GM18858 (cell line): ENCODE results near the gene OR6J1.
"Not testable (repeated sequence)": the region's sequence is repeated elsewhere in the genome, so short reads cannot be mapped to it uniquely, and the experiment has no call there.

ENCODE experiments used
- ATAC-seq: cut with Tn5 transposase; IDR thresholded peaks from one replicate; pipeline ENCODE4 v1.9.1; 2021; ENCODE audit not compliant: unreplicated experiment

Gene OR6J1

DNA sequence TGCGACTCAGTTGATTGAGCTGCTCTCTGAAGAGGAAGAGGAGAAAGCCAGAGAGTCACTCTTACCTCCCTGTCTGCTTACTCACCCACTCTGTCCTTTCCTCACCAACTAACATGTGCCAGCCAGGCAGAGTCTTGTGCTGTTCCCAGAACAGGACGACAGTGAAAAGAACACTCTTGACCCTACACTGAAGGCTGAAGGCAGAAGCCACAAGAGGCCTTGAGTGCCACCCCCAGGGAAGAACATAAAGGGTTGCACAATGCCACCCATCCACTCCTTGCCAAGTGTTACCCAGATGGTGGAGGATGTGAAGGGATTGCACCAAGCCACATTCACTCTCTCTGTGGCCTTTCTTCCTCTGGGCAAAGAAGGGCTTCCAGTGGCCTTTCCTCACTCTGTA is 33.2 kb downstream of the OR6J1 start:
- no peak for ATAC-seq

DNA sequence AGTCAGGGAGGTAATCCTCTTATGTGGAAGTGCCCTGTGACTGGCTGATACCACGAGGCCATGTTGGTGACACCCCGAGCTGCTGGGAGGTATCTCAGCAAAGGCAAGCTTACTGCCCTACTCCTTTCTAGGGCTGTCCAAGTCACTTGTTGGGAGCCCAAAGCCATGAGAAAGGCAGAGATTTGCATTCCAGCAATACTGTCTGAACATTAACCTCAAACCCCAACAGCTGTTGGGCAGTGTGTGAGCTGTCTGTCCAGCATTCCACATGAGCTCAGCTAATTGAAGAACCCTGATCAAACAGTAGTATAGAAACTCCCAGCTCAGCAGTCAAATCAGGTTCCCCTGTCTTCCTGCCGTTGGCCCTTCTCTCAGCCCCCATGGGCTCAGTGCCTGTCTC is 36.9 kb downstream of the OR6J1 start:
- ATAC-seq = no peak

DNA sequence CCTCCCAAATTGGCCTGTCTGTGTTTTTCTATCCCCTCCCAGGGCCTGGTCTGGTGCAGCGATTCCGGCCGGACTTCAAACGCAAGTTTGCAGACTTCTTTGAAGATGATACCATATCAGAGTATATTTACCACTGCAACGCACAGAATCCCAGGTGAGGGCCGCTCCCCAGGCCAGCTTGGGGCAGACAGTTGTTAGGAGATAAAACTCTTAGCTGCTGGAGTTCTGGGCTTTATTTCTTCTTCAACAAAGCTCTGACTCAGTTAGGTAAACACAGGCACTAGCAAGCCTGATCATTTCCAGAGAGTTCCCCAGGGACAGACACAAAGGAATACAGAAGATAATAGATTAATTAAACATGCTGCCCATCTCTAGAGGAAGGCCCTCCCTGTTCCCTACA is 37.8 kb downstream of the OR6J1 start:
- ATAC-seq = no peak

DNA sequence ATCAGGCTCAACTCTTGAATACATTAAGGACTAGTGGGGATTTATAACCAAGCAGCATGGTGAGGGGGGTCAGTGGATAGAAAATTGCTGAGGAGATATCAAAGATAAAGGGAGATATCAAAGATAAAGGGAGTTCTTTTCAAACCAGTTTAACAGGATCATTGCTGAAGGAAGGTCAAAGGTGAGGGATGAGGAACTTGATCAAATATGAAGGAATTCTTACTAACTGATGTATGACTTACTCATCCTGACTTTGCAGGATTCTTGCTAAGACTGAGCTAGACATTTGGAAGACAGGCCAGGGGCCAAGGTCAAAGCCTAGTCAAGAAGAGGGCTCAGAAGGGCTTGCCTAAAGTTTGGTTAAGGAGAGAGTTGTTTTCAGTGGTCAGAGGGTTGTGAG is 41.3 kb downstream of the OR6J1 start:
- no peak for ATAC-seq

DNA sequence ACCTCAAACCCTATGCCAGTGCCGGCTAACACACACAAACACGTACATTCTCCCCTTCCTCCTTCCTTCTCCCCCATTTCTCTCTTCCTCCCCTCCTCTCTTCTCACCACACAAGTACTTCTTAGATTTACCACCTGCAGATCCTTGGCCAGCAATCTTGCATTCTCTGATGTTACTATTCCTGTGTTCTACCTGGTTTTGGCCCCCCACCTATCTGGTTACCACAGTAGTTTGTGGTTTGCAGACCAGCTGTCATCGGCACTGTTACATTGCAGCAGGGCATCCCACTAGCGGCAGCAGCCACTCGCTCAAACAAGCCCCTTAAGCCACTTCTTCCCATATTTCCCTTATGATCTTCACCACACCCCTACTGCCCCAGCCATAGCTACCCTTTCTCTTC is 42.2 kb downstream of the OR6J1 start:
- ATAC-seq = no peak

DNA sequence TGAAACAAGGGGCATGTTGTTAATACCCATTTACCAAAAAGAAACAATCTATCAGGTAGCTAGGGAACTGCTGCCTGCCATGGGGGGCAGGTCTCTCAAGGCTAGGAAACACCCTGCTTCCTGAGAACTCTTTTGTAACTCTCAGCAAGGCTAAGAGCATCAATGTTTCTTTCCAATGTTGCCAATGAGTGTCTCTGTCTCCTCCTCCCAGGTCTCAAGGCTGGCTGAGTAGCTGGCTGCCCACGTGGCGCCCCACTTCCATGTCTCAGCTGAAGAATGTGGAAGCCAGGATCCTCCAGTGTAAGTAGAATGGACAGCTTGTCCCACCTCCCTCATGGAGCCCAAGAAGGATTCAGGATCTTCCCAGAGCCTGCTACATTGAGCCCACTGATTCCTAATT is 42.7 kb downstream of the OR6J1 start:
- no peak for ATAC-seq

DNA sequence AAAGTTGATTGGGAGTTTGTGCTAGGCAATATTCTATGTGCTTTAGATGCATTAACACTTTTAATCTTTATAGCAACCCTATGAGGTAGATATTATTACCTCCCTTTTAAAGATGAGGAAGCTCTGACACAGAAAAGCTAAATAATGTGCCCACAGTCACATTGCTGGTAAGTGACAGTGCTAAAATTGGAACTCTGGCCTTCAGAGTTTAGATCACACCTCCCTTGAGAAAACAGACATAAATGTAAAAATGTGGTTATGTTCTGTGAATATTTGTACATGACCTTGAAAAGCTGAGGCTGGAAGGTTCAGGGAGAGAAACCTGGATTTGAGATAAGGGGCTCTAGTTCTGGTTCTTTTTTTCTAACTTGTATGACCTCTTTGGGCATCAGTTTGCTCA is 44.1 kb downstream of the OR6J1 start:
- no peak for ATAC-seq

DNA sequence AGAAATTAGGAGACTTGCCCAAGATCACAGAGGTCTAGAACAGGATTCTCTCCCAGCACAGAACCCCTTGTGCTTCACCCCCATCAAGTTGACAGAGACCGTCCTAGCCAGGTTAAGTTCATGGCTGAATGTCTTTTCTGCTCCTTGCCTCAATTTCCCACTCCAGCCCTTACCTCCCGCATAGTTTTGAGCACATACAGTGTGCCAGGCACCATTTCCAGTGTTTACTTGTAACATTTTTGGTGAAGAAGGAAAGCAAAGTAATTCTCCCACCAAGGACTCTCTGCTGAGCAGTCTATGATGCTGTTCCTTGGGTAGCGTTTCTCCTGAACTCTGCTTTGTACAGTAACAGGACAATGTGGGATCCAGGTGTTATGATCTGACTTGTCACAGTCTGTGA is 44.8 kb downstream of the OR6J1 start:
- ATAC-seq = no peak

DNA sequence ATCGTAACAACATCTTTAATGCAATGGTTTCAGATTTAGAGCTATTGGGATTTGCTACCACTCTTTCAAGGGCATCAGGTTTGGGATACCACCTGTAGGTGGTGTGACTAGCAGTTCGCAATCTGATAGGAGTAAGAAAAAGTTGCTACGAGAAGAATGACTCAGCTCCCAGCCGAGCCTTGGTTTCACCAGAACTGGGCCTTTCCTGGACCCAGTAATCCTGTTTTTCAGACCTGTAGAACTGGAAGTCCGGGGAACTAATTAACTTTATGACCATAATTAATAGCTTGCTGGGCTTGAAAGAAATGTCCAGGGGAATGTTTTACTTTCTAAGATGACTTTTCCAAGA is 45.3 kb downstream of the OR6J1 start:
- ATAC-seq = peak; percentile 43

DNA sequence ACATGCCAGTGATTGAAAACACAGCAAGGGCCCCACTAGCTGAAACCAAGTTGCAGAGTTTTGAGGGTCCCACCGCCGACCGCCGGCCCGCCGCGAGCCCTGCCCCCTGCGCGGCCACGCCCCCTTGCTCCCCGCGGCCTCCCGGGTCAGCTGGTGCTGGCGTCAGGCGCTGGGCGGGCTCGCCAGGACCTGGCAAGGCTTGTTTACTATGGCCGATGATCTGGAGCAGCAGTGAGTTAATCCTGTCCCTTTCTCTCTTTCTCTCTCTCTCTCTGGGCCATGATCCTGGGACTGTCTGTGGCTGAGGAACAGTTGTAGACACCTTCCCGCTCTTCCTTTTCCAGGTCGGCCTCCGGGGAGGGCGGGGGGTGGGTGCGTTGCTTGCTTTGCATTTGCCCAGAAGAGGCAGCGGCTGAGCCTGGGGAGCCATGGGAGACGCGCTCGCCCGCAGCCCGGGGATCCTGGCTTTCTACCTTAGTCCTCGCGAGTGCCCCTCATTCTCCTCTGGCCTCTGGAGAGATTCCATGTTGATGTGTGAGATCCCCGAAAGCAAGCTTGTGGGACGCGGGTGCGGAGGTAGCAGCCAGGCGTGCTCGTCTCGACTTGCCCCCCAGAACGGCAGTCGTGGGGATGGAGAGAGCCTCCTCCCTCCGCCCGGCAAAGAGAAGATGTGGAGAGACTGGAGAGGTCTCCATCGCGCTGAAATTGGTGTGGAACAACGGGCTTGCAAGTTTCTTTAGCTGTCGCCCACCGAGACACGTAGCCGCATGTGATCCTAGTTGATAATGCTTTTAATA is 45.9 kb downstream of the OR6J1 start, which contains the start of gene ABHD4:
Gene ABHD4, plus strand, starts transcription at position 202 of the 797 bp plus-strand sequence. Its CDS starts 7 bp downstream, at position 209.
- ATAC-seq = peak; percentile 62

DNA sequence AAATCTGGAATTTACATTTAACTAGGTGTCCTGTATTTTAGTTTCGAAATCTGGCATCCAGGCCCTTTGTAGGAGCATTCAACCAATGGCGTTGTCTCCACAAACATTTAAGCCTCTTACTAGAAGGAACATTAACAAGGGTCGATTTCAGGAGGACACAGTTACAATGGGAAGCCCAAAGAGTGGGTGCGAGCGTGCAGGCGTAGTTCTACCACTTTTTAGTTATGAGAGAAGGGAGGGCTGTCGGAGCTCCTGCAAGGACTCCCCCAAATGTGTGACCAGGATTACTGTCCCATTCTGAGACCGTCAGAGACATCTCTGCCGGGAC is 46.4 kb downstream of the OR6J1 start:
- ATAC-seq = no peak

DNA sequence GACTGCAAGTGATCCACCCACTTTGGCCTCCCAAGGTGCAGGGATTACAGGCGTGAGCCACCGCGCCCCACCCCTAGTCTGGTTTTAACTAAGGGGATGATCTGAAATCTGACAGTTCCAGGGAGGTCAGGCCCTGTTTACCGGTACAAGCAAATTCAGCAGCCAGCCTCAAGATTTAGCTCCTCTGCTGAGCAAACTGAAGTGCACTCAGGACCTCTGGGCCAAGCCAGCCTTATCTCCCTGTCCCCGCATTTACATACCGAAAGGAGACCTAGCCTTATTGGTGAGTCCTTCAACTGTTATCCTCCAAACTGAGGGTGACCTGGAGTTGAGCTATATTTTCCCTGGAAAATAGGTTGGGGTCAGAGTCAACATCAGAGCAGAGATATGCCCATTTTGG is 46.9 kb downstream of the OR6J1 start:
- ATAC-seq = no peak

DNA sequence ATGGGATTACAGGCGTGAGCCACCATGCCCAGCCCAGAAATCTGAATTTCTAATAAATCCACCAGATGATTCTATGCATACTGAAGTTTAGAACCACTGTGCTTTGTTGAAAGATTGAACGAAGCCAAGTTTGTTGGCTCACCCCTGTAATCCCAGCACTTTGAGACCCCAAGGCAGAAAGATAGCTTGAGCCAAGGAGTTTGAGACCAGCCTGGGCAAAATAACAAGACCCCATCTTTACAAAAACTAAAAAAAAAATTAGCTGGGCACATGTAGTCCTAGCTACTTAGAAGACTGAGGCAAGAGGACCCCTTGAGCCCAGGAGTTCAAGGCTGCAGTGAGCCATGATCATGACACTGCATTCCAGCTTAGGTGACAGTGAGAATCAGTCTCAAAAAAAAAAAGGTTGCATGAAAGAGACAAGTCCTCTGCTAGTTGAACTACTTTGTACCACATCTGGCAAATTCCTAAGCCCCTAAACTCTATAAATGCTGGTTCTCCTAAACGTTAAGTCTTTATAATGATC is 47.7 kb downstream of the OR6J1 start:
- no peak for ATAC-seq

DNA sequence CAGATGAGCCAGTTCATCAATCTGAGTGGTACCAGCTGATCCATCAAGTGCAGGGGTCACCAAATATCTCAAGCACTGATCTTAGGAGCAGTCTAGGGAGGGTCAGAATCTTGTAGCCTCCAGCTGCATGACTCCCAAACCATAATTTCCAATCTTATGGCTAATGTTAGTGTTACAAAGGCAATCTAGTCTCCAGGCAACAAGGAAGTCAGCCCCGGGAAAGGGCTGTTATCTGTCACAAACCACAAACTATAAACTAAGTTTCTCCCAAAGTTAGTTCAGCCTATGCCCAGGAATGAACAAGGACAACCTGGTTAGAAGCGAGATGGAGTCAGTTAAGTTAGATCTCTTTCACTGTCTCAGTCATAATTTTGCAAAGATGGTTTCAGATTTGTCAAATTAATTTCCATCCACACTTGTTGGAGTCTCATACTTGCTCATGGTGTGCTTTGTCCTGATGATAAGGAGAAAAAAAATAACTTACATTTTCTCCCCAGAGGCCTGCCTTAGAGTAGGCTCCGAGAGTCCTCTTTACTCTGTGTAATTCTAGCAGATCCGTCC is 49.9 kb downstream of the OR6J1 start:
- ATAC-seq = no peak

DNA sequence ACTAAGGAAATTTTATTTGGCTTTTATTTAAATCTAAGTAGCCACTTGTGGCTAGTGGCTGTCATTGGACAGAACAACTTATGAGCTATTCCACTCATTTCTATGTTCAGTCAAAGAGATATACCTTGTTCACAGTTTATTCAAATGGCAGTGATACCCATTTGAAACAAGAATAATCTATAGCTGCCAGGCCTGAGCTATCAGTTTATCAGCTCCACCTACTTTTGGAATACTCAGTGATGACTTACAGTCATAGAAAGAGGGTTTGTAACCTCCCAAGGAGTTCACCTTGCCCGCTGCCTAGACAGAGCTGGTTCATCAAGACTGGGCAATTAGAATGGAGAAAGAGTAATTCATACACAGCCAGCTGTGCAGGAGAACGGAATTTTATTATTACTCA is 50.6 kb downstream of the OR6J1 start:
- ATAC-seq = no peak

DNA sequence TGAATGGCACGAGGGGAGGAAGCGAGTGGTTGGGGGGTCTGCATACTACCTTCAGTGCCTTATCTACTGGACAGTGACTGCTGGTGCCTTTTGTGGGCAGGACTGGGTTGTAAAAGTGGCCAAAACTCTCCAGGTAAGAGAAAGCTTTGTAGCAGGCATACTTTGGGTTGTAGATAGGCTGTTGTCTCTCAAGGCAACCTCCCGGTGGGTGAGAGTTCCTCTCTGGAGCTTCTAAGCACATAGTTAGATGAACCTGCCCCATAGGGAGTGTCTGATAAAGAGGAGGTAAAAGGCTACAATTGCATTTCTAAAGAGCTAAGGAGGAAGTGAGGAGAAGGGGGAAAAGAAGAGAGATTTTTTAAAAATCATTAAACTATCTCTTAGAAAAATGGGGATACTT is 51.0 kb downstream of the OR6J1 start:
- no peak for ATAC-seq

DNA sequence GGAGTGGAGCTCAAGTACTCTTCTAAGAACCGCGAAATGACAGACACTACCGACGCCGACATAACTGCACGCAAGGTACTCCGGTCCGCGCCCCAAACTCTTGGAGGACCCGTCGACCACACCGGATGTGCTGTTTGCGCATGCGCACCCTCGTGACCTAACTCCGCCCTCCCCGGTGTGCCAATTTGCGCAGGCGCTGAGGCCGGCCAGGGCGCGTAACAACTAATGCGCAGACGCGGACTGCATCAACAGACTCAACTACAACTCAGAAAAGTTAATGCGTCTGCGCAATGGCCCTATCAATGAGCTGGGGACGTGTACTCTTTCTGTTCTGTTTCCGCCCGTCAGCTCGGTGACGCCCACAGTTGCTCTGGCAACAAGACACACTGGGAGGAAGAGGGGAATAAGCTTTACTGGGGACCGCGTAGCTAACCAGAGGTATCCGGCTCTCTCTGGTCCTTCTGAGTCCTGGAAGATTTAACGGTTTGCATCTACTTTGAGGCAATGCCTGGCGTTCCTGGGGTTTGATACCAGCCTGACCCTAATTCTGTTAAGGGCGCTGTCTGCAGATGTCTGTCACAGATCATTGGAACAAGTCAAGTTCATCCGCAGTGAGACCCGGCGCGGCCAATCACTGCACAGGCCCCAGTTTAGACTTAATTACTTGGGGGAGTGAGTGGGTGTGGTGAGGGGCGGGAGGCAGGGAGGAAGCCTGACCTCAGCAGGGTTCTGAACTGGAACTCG is 54.9 kb downstream of the OR6J1 start, which contains the start of gene DAD1:
Gene DAD1, minus strand, starts transcription at position 129 of the 744 bp plus-strand sequence. Its CDS starts 67 bp downstream, at position 62.
- ATAC-seq = peak; percentile 80

DNA sequence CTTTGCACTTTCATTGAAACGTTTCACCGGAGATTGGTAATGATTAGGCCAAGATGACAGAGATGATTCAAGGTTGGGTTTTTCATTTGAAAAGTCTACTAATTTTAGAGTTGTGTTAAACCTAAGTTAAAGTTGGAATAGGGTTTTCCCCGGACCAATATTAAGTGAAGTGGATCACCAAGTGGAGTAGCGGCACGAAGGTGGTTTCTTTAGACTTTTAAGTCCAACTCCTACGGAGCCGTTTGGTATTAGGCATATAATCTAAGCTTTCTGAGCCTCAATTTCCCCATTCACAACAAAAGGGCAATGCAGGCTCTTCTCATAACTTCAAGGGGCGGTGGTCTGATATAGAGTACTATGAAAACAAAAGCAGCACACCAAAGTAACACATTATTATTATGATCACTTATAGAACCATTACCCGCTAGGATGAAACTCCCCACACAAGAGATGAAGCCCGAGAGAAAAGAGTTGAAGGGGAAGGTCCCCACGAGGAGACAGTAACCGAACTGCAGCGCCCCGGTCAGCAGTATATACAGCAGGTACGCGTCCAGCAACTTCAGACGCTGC is 55.5 kb downstream of the OR6J1 start:
- no peak for ATAC-seq

DNA sequence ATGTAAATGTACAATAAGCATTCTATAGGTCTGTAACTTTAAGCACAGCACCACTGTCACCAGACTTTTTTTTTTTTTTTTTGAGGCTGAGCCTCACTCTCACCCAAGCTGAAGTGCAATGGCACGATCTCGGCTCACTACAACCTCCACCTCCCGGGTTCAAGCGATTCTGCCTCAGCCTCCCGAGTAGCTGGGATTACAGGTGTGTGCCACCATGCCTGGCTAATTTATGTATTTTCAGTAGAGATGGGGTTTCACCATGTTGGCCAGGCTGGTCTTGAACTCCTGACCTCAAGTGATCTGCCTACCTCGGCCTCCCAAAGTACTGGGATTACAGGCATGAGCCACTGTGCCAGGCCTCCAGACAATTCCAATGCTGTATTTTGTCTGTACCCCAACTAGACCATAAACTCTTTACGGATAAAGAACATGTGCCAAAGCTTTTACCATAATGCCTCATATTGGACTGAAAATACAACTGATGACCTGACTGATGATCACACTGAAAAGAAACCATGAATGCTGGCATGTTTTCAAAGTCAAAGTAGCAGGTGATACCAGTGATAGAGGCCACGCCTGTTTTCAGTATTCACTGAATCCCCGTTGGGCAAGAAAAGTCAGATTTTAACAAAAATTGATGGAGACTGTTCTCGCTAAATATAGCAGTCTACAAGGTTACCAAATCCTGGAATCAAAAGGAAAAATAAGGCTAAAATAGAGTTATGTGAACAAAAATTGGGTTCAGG is 56.3 kb downstream of the OR6J1 start:
- not testable (repeated sequence) for ATAC-seq

DNA sequence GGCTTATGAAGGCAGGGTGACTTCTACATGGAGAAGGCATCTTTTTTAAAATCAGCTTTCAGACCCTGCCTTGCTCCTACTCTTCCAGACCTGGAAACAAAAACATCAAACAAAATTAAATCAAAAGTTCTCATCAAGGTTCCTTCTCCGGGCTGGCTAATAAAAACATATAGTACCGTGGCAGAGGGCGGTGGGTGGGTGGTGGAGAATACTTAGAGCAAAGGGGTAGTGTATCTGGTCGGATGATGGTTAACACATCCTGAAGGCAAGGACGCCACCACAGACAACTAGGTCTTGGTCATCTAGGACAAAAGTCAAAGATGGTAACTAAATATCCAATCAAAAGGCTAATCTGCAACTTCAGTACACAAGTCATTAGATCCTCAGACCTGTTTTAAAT is 56.9 kb downstream of the OR6J1 start:
- no peak for ATAC-seq

DNA sequence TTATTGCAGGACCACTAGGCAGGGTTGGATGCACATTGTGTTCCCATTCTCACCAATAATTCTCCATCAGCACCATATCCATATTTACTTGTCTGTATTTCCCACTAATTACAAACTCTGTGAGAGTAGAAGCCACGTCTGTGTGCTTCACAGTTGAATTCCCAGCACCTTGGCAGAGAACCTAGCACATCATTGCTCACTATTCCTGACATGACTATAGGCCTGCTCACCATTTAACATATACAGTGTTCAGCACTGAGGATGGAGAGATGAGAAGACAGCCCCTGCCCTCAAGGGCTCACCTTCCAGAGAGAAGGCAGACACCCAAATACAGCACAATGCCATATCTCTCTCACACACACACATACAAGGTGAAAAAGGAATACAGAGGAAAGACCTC is 60.2 kb downstream of the OR6J1 start:
- no peak for ATAC-seq
